GM12891 (cell line): ENCODE results near the gene VPS26B.

Source experiments
- PAX5 ChIP-seq: IDR thresholded peaks from 2 replicates; pipeline ENCODE4 v1.6.1; 2011; ENCODE audit warnings: low read length, moderate library complexity, mild to moderate bottlenecking; ENCODE audit not compliant: insufficient read depth, severe bottlenecking
- POLR2A ChIP-seq: IDR thresholded peaks from 2 replicates; pipeline ENCODE4 v1.6.1; 2011; ENCODE audit warnings: low read depth, low read length, control low read depth
- POLR2AphosphoS5 ChIP-seq: IDR thresholded peaks from 2 replicates; pipeline ENCODE4 v1.6.1; 2011; ENCODE audit warnings: low read depth, low read length, control low read depth
- POU2F2 ChIP-seq: IDR thresholded peaks from 2 replicates; pipeline ENCODE4 v1.6.1; 2011; ENCODE audit warnings: low read depth, mild to moderate bottlenecking, control low read depth, low read length, moderate library complexity
- SPI1 ChIP-seq: IDR thresholded peaks from 2 replicates; pipeline ENCODE4 v1.6.1; 2011; ENCODE audit warnings: low read depth, low read length, control low read depth
- TAF1 ChIP-seq: IDR thresholded peaks from 2 replicates; pipeline ENCODE4 v1.6.1; 2011; ENCODE audit warnings: low read depth, low read length, control low read depth

DNA sequence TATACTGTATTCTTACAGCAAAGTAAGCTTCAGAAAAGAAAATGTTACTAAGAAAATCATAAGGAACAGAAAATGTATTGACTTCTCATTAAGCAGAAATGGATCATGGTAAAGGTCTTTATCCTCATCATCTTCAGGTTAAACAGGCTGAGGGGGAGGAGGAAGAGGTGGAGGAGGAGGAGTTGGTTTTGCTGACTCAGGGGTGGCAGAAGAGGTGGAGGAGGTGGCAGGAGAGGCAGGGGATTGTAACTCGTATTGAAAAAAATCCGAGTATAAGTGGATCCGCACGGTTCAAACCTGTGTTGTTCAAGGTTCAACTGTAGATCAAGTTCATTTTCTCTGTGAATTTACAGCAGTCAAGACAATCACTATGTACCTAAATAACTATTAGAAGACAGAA lies 64.7 kb downstream of the VPS26B start:
- TF ChIP-seq POLR2A, result no peak
- TF ChIP-seq POLR2AphosphoS5, result no peak
- no peak for TF ChIP-seq SPI1
- no peak for TF ChIP-seq POU2F2
- no peak for TF ChIP-seq PAX5
- TF ChIP-seq TAF1, result no peak
